GM21723 (cell line): ENCODE measurements around the gene HIP1.
"Not testable (repeated sequence)": the region's sequence is repeated elsewhere in the genome, so short reads cannot be mapped to it uniquely, and the experiment has no call there.

Source experiments
- ATAC-seq: cut with Tn5 transposase; IDR thresholded peaks from one replicate; pipeline ENCODE4 v1.9.1; 2021; ENCODE audit warnings: mild to moderate bottlenecking, moderate library complexity; ENCODE audit not compliant: unreplicated experiment

The HIP1 gene

DNA sequence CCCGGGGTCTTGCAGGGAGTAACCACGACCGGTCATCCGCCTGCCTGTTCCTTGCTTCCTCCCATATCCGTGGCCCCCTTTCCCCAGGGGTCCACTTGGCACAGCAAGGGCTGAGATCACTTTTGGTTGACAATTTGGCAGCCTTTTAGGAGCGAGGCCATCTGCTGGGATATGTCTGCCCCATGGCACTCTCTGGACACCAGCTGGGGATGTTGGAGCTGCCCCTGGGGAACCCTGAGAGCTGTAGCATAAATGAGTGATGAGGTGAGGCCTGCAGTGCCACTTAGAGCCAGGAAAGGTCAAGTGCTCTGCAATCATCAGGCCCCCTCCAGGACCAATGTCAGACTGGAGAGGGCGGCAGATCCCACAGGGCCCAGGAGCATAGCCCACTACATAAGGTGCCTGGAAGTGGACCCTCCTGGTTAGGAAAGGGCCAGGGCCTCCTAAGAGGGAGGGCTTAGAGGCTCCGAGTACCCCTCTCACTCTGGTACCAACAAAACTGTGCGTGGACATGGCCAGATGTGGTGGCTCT, 92.1 kb downstream of the HIP1 start:
- ATAC-seq = no peak

DNA sequence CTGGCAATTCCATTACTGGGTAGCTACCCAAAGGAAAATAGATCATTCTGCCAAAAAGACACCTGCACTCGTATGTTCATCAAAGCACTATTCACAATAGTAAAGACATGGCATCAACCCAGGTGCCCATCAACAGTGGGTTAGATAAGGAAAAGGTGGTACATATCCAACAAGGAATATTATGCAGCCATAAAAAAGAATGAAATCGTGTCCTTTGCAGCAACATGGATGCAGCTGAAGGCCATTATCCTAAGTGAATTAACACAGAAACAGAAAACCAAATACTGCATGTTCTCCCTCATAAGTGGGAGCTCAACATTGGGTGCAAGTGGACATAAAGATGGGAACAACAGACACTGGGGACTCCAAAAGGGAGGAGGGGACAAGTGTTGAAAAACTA, 93.2 kb downstream of the HIP1 start:
- ATAC-seq = no peak

DNA sequence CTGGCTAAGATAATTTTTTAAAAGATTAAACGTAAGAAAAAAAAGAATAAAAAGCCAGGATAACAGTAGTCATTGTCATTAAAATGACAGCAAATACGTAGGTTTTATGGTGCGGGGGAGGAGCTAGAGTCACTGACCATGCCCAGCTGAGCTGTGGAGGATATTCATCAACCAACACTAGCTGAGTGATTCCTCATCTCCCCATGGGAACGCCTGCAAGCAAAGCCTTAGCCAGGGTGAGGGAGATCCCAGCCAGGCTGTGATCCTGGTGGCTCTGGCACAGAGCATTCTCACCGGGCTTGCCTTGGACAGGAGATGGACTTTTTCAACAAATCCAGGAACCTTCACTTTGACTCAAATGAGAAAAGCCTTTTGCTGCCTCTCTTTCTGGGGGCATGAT, 94.2 kb downstream of the HIP1 start:
- no peak for ATAC-seq

DNA sequence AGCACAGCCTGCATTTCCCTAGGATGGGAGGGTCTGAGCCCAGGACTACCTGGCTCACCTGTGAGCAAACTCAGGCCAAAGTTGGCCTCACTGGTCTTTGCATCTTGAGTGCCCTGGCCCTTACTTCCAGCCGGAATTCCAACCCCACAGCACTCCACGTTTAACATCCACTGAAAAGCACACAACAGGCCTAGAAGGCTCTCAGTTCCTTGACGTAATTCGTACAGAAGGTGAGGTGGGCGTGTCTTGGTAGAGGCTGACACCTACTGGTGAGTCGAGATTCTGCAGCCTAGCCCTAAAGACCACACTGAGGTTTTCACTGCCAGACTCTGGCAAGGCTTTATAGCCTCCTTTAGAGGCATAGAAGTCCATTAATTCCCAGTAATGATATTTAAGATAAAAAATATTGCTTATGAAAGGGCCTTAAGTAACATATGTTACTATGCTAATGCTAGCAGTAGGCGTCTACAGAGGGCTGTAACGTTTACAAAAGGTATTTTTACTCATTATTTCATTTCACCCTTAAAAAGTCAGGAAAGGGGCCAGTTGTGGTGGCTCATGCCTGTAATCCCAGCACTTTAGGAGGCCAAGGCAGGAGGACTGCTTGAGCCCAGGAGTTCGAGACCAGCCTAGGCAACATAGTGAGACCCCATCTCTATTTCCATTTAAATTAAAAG, 95.8 kb downstream of the HIP1 start:
- no peak for ATAC-seq

DNA sequence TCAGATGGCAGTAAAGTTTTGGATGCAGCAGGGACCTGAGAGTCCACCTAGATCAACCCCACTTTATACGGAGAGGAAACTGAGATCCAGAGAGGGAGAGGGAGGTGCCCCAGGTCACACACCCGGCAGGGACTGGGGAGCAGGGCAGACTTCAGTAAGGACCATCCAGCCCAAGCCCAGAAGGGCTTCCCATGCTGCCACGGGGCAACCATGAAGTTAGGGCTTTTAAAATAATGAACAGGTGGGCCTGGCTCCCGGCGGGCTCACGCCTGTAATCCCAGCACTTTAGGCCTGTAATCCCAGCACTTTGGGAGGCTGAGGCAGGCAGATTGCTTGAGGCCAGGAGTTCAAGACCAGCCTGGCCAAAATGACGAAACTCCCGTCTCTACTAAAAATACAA, 98.5 kb downstream of the HIP1 start:
- ATAC-seq = no peak

DNA sequence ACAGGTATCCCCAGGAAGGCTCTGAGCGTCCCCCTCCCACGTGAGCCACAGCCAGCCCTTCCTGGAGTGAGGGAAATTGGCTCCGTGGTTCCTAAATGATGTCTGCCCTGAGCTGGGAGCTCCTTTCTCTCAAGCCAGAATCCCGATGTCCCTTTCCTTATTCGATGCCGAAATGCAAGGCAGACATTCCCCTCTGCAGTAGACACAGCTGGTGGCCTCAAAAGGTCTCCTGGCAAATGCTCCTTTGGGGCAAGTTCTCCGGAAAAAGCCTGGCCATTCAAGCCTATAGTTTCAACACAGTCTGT, 98.9 kb downstream of the HIP1 start:
- ATAC-seq = no peak

DNA sequence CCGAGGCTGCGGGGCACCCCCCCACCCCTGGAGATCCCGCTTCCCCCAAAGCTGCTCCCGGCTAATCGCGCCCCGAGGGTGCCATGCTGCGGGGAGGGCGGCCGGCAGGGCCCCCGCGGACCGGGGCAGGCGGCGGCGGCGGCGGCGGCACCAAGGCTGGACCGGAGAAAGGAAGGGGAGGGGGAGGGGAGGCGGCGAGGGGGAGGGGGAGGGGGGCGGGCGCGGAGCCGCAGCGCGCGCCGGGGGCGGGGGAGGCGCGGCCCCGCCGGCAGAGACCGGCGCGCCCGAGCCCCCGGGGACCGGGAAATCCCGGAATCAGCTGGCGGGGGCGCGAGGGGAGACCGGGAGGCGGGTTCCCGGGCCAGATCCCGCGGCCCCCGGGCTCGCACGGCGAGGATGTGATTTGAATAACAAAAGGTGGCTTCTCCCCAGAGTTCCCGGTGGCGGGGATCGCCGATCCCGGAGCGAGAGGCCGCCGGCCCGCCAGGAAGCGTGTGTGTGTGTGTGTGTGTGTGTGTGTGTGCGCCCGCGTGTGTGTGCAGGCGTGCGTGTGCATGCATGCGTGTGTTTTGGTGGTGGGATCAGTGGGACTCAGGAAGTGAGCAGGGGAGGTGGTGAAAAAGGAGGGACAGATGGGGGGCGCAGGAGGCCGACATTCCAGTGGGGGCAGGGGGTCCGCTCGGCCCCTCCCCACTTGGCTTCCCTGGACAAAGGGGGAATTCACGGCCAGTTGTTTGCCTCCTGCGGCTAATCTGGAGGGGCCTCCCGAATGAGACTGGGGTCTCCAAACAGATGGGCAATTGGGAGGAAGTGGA, 99.5 kb downstream of the HIP1 start:
- ATAC-seq = no peak

DNA sequence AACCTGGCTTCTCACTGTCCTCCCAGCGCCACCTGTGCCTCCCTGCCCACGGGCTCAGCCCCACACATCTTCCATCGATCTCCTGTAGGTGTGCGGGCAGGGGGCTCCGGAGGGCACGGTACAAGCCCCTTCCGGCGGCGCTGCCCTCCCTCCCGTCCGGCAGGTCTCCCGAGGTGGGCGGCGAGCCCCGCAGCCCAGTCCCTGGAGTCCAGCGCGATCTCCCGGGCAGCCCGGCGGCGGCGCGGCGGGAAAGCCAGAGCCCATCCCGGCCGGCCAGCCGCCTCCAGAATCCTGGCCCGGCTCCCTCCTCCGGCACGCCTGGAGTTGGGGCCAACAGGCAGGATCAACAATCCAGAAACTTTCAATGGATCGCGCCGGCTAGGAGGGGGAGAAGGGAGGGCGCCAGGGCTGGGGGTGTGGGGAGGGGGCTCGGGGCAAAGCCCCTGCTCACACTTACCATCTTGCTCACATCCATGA, 100.1 kb downstream of the HIP1 start:
- ATAC-seq = no peak

DNA sequence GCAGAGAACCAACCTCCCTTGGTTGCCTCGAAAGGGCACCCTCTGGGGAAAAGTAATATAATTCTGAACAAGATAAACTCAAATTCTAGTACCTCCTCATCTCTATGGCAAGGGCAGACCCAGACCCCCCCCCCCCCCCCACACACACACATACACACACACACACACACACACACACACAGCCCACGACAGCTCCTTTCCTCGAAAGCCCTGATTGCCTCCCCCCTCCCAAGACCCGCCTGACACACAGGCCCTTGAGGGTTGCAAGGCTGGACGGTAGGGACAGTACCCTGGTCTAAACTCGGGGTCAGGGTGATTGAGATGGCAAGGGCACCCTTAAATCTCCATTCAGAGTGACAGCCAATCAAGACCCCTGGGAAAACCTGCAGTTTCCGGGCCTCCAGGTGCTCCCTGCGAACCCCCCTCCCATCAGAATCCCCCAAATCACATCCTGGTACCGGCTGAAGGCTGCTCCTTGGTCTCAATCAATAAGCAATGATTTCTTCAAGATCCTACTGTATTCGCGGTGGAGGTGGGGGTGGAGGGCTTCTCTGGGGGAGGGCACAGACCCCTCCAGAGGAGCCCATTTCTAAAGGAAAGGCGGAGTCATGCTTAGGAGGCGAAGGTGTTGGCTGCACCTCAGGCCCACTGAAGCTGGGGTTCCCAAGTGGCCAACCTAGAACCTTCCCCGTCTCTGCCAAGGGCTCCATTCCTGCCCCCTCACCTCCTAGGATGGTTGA, 100.7 kb downstream of the HIP1 start:
- ATAC-seq = no peak

DNA sequence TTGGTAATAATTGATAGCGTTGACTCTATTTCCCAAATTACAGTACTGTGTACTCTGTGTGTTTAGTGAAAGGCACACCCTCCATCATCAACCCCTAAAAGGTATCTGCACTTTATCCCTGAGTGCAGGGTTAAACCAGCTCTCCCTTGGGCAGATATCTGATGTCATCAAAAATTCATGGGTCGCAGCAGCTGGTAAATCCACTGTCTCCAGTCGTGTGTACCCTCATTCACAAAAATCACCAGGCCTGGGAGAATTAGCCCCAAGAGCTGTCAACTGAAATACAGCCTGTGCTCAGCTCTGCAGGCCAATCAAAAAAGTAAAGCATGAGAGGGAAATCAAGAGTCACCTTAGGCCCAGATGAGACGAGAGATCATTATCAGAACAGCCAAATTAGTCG, 103.7 kb downstream of the HIP1 start:
- no peak for ATAC-seq

DNA sequence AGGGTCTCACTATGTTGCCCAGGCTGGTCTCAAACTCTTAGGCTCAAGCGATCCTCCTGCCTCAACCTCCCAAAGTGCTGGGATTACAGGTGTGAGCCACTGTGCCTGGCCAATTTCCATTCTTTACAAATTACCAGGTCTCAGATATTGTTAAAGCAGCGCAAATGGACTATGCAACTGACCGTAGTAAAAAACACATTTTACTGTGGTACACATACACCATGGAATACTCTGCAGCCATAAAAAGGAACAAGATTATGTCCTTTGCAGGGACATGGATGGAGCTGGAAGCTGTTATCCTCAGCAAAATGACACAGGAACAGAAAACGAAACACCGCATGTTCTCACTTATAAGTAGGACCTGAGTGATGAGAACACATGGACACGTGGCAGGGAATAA, 106.2 kb downstream of the HIP1 start:
- not testable (repeated sequence) for ATAC-seq

DNA sequence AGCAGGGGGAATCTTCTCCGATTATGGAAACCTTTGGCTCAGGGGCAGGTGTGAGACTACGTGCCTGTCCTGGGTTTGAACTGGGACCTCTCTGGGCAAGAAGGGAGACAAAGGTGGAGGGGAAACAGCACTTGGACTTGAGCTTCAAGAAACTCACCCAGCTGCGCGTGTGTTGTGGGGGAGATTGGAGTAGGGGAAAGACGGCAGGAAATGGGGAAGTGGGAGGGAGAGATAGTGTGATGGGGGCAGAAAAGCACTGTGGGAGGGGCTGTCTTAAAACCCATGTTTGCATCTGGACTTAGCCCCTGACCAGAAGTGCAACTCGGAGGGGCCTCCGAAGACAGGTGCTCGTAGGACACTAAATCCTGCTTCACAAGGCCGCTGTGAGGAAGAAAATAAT, 107.0 kb downstream of the HIP1 start:
- no peak for ATAC-seq

DNA sequence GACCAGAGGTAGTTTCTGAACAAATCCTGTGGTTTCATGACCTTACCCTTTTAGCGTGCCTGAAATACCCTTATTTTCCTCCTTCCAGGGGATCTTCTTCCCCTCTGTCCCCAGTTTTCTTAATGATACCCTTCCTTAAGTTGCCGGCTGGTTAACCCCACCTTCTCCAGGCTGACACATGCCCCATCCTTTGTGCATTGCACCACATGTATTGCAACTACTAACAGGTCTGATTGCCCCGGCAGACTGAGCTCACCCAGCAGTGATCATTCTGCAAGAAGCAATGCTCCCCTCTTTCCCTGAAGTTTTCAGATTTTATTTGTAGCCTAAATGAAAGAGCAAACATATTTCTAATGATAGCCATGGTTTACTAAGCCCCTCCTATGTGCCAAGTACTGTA, 108.2 kb downstream of the HIP1 start:
- ATAC-seq = no peak

DNA sequence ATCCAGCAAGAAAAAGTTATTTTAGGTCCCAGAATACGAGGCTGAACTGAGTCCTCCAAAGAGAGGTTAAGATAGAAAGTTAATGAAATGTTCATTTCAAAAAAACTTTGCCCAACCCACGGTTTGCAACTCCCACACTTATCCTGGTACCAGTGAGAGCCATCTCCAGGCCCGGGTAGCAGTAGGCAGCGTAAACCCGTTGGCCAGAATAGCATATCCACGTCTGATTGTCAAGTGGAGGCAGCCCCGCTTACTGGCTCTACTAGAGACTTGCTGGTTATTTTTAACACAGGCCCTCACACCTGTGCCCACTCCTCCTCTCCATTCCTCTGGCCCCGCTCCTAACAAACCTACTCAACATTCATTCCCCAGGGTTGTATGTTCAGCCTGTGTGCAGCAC, 109.7 kb downstream of the HIP1 start:
- ATAC-seq = no peak

DNA sequence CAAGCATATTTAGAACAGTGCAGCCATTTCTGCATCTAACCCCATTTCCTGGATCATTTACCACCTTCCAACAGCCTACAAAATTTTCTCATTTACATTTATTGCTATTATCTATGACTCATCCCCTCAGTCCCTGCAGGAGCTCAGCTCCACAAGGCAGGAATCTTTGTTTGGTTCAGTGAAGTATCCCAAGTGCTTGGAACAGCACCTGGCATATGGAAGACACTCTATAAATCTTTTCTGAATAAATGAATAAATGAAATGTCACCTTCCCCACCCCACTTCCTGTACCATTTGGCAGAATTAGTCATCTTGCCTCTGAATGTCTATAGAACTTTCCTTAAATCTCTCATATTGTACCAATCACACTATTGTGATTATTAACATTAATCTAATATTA, 110.7 kb downstream of the HIP1 start:
- ATAC-seq = no peak

DNA sequence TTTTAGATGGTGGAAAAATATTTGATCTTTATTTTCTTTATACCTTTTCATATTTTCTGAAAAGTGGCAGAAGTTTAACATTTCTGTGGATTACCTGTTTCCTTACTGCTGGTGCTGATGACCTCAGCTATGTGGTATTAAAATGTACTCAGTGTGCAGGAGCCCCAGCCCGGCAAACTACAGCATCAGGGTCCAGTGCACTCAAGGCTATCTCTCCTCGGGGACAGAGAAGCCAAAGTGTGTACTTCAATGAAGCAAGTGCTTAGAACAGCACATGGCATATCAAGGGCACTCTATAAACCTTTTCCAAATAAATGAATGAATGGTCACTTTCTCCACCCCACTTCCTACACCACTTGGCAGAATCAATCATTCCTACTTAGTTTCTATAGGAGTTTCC, 111.8 kb downstream of the HIP1 start:
- ATAC-seq = no peak

DNA sequence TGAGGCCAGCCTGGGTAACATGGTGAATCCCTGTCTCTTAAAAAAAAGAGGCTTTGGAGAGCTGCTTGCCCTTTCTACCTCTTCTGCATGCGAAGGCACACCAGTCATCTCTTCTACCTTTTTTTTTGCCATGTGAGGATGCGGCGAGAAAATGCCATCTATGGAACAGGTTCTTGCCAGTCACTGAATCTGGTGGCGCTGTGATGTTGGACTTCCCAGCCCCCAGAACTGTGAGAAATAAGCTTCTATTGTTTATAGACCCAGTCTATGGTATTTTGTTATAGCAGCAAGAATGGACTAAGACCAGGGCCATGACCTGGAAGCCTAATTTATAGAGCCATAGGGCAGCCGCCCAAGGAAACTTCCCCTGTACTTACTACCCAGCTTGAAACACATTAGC, 112.9 kb downstream of the HIP1 start:
- no peak for ATAC-seq

DNA sequence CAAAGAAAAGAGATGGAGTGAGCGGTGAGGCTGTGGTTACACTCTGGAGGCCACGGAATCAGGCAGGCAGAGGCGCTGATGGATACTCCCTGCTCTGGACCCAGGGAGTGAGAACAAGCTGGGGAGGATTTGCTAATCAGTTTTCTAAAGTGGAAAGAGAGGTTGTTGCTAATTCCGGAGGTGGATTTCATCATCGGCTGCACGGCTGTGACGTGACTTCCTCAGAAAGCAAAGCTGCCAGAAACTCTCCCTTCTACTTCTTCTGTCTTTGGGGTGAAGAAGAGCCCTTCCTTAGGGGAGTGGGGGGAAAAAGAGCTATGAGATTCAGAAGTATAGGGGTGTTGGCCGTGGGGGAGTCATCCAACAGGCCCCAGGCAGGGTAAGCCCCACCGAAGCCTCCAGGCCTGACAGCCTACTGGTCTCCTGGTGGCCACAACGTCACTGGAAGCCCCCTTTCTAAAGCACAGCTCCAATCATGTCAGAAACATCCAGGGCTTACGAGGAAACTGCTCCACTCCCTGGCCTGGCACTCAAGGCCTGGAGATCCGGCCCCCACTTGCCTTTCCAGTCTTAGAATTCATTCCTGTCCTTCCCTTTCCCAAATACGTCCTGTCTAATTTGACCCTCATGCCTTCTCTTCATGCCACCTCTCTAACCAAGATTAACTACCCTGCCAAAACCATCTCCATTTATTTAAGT, 114.5 kb downstream of the HIP1 start:
- no peak for ATAC-seq

DNA sequence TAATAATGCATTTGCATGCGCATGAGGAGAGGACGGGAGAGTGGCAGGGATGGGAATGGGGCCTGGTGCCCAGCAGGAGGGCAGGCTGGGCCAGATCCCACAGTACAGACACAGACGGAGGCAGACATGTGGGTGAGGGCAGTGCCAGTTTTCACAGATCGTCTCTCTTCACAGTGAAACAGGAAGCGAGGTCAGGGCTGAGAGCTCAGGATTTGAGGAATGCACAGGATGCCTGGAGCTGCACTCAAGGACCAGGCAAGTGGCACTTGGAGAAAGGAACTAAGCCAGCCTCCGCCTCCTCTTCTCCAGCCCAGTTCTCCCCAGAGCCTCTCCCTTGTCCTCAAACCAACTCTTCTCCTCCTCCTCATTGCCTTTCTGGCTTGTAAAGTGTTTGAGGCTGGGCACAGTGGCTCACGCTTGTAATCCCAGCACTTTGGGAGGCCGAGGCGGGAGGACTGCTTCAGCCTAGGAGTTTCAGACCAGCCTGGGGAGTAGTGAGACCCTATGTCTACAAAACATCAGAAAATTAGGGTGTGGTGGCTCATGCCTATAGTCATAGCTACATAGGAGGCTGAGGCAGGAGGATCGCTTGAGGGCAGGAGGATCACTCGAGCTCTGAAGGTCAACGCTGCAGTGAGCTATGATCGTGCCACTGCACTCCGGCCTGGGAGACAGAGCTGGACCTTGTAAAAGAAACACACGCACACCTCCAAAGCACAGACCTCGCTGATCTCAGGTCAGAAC, 115.2 kb downstream of the HIP1 start:
- ATAC-seq = no peak

DNA sequence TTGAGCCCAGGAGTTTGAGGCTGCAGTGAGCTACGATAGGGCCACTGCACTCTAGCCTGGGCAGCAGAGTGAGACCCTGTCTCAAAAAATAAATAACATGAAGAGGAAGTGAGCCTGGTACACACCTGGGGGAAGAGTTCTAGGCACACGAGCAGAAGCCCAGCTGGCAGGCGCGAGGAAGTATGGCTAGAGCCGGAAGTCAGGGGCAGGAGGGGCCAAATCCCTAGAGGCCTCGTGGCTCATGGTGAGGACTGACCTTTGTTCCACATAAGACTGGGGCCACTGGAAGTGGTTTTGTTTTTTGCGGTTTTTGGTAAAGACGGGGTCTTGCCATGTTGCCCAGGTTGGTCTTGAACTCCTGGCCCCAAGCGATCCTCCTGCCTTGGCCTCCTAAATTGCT, 117.6 kb downstream of the HIP1 start:
- no peak for ATAC-seq
